Measurements from ENCODE around the gene CTPS2.

CTPS2 gene

DNA sequence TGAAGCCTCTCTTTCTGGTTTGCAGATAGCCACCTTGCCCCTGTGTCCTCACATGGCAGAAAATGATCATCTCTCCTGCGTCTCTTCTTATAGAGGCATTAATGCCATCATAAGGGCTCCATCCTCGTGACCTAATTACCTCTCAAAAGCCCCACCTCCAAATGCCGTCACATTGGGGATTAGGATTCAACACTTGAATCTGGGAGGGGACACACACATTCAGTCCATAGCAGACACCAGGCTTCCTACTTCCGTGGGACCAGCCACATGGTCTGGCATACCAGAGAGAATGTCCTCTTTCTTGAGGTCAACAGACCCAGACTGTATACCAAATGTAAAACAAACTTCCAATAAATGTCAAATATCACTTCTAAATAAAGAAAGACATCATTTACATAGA, 144.8 kb downstream of the CTPS2 start:
- H3K9me3 ChIP-seq (ENCODE audit: control insufficient read depth, low read length): no peaks in the 10 kb centered on the region
- no peak overlapping the region for H3K4me3 ChIP-seq (ENCODE audit: low read depth, low read length)
- H3K27me3 ChIP-seq (ENCODE audit: control insufficient read depth, insufficient read depth, low read length): no peaks in the 10 kb centered on the region
- H3K27ac ChIP-seq: no peak overlapping the region
- no peaks in the 10 kb centered on the region for H3K36me3 ChIP-seq (ENCODE audit: control insufficient read depth, insufficient read depth, low read length)
- H2AFZ ChIP-seq: no peak overlapping the region
- no peak overlapping the region for H3K4me2 ChIP-seq (ENCODE audit: low read length)
- H3K79me2 ChIP-seq: no peaks in the 10 kb centered on the region
- no peak overlapping the region for H3K9ac ChIP-seq
- no peaks in the 10 kb centered on the region for H3K4me1 ChIP-seq
- TF ChIP-seq, protein P1, sequence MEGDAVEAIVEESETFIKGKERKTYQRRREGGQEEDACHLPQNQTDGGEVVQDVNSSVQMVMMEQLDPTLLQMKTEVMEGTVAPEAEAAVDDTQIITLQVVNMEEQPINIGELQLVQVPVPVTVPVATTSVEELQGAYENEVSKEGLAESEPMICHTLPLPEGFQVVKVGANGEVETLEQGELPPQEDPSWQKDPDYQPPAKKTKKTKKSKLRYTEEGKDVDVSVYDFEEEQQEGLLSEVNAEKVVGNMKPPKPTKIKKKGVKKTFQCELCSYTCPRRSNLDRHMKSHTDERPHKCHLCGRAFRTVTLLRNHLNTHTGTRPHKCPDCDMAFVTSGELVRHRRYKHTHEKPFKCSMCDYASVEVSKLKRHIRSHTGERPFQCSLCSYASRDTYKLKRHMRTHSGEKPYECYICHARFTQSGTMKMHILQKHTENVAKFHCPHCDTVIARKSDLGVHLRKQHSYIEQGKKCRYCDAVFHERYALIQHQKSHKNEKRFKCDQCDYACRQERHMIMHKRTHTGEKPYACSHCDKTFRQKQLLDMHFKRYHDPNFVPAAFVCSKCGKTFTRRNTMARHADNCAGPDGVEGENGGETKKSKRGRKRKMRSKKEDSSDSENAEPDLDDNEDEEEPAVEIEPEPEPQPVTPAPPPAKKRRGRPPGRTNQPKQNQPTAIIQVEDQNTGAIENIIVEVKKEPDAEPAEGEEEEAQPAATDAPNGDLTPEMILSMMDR (IDR thresholded peaks at IDR 0.05): no peak

DNA sequence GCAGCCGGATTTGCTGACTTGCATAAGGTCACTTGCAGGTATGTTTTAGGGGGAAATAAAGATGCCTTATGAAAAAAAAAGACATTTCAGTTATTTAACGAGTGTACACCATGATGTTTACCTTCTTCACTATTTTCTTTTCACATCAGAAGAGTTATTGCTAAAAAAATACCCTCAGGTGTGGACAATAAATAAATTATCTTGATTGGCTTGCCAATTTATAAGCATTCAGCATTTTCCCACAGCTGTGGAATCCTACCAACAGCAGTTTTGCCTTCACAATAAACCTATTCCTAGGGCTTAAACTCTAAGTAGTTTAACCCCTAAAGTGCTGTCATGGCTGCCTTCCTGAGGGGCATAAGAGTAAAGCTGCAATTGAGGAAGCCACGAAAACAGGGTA, 145.9 kb downstream of the CTPS2 start:
- H3K36me3 ChIP-seq (ENCODE audit: control insufficient read depth, insufficient read depth, low read length): no peaks in the 10 kb centered on the region
- H3K9ac ChIP-seq: no peak overlapping the region
- H3K27me3 ChIP-seq (ENCODE audit: control insufficient read depth, insufficient read depth, low read length): no peaks in the 10 kb centered on the region
- H3K4me1 ChIP-seq: no peaks in the 10 kb centered on the region
- H2AFZ ChIP-seq: no peak overlapping the region
- H3K27ac ChIP-seq: no peak overlapping the region
- H3K4me2 ChIP-seq (ENCODE audit: low read length): no peak overlapping the region
- TF ChIP-seq, protein P1 (IDR thresholded peaks at IDR 0.05): no peak
- H3K9me3 ChIP-seq (ENCODE audit: control insufficient read depth, low read length): no peaks in the 10 kb centered on the region
- no peaks in the 10 kb centered on the region for H3K79me2 ChIP-seq
- H3K4me3 ChIP-seq (ENCODE audit: low read depth, low read length): no peak overlapping the region

DNA sequence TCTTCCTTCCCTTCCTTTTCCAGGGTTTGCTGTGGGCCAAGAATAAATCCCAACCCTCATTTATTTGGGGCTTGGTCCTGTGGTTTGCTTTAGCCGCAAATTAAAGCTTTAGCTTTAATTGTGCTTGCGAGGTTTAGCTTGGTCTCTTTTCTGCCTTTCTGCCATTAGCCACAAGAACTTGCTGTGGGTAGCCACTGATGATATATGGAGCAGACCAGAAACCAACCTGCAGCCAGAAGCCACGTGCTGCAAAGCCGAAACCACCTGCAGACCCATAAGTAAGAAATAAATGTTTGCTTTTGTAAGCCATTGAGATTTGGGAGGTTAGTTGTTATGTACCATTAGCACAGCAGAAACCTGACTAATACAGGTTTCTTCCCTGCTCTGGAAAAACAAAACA, 152.3 kb downstream of the CTPS2 start:
- H3K4me3 ChIP-seq (ENCODE audit: low read depth, low read length): no peak overlapping the region
- H3K9ac ChIP-seq: no peak overlapping the region
- no peaks in the 10 kb centered on the region for H3K9me3 ChIP-seq (ENCODE audit: control insufficient read depth, low read length)
- H3K4me2 ChIP-seq (ENCODE audit: low read length): no peak overlapping the region
- H3K36me3 ChIP-seq (ENCODE audit: control insufficient read depth, insufficient read depth, low read length): no peaks in the 10 kb centered on the region
- no peaks in the 10 kb centered on the region for H3K27me3 ChIP-seq (ENCODE audit: control insufficient read depth, insufficient read depth, low read length)
- H3K27ac ChIP-seq: no peak overlapping the region
- no peaks in the 10 kb centered on the region for H3K4me1 ChIP-seq
- H2AFZ ChIP-seq: no peak overlapping the region
- no peaks in the 10 kb centered on the region for H3K79me2 ChIP-seq
- TF ChIP-seq, protein P1 (IDR thresholded peaks at IDR 0.05): no peak

DNA sequence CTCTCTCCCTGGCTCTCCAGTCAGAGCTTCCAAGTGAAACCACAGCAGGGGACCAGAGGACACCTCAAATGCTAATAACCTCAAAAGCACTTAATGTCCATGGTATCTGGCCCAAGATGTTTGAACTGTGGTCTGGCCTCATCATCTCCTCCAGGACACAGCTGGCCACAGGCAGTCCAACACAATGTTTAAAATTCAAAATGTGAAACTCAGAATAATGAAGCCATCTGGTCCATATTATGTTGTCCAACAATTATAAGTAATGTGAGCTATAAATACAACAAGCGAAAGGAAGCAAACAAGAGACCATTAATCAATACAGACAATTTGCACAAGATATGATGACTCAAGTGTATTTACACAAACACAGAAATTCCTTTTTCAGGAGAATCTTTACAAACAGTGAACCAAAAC, 153.3 kb downstream of the CTPS2 start:
- H2AFZ ChIP-seq: no peak overlapping the region
- no peak overlapping the region for H3K4me2 ChIP-seq (ENCODE audit: low read length)
- H3K4me3 ChIP-seq (ENCODE audit: low read depth, low read length): no peak overlapping the region
- no peak overlapping the region for H3K9ac ChIP-seq
- H3K27ac ChIP-seq: no peak overlapping the region
- no peaks in the 10 kb centered on the region for H3K36me3 ChIP-seq (ENCODE audit: control insufficient read depth, insufficient read depth, low read length)
- no peaks in the 10 kb centered on the region for H3K27me3 ChIP-seq (ENCODE audit: control insufficient read depth, insufficient read depth, low read length)
- H3K79me2 ChIP-seq: no peaks in the 10 kb centered on the region
- no peaks in the 10 kb centered on the region for H3K4me1 ChIP-seq
- no peaks in the 10 kb centered on the region for H3K9me3 ChIP-seq (ENCODE audit: control insufficient read depth, low read length)
- TF ChIP-seq, protein P1 (IDR thresholded peaks at IDR 0.05): no peak

DNA sequence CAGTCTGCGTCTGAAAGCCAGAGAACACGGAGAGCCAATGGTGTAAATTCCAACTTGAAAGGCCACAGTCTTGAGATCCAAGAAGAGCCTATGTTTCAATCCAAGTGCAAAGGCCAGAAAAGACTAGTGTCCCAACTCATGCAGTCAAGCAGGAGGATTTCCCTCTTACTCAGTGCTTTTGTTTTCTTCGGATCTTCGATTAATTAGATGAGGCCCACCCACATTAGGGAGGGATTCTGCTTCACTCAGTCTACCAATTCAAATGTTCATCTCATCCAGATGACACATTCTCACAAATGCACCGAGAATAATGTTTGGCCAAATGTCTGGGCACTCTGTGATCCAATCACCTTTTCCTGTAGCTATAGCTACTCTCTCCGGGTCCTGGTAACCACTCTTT, 154.0 kb downstream of the CTPS2 start:
- no peak overlapping the region for H3K4me3 ChIP-seq (ENCODE audit: low read depth, low read length)
- H3K4me2 ChIP-seq (ENCODE audit: low read length): no peak overlapping the region
- H3K79me2 ChIP-seq: no peaks in the 10 kb centered on the region
- H3K9me3 ChIP-seq (ENCODE audit: control insufficient read depth, low read length): no peaks in the 10 kb centered on the region
- H2AFZ ChIP-seq: no peak overlapping the region
- no peak overlapping the region for H3K27ac ChIP-seq
- no peaks in the 10 kb centered on the region for H3K36me3 ChIP-seq (ENCODE audit: control insufficient read depth, insufficient read depth, low read length)
- no peak overlapping the region for H3K9ac ChIP-seq
- no peaks in the 10 kb centered on the region for H3K27me3 ChIP-seq (ENCODE audit: control insufficient read depth, insufficient read depth, low read length)
- TF ChIP-seq, protein P1 (IDR thresholded peaks at IDR 0.05): no peak
- H3K4me1 ChIP-seq: no peaks in the 10 kb centered on the region
